VCaP (cell line): Measurements from ENCODE around the gene KIF26A.

ENCODE experiments used
- H3K27ac ChIP-seq: fragments of 450-650 bp; 2 replicates; pipeline ENCODE4 v1.5.1; 2017
- TF ChIP-seq, protein P1 (sequence below): fragments of 450-650 bp; conservative IDR thresholded peaks from 2 replicates; pipeline ENCODE4 v1.5.1; 2017; ENCODE audit warnings: mild to moderate bottlenecking, moderate library complexity

The KIF26A gene

DNA sequence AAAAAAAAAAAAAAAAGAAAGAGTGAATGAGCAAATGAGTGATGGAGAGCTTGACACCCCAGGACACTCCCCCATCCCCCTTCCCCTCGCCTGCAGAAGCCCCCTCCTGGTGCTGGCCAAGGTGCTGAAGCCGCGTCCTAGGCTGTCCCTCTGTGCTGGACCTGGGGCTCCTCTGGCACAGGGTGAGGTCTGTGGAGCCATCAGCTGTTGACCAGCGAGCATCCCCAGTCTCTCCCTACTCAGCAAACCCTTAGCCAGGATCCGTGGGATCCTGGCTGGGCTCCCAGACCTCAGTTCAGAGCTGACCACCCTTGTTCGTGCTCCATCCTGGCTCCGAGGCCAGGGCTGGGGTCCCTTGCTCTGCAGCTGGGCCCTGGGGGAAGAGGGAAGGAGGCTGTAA is 5.4 kb upstream of the KIF26A start:
- TF ChIP-seq, protein P1, sequence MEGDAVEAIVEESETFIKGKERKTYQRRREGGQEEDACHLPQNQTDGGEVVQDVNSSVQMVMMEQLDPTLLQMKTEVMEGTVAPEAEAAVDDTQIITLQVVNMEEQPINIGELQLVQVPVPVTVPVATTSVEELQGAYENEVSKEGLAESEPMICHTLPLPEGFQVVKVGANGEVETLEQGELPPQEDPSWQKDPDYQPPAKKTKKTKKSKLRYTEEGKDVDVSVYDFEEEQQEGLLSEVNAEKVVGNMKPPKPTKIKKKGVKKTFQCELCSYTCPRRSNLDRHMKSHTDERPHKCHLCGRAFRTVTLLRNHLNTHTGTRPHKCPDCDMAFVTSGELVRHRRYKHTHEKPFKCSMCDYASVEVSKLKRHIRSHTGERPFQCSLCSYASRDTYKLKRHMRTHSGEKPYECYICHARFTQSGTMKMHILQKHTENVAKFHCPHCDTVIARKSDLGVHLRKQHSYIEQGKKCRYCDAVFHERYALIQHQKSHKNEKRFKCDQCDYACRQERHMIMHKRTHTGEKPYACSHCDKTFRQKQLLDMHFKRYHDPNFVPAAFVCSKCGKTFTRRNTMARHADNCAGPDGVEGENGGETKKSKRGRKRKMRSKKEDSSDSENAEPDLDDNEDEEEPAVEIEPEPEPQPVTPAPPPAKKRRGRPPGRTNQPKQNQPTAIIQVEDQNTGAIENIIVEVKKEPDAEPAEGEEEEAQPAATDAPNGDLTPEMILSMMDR: no peak
- no peak overlapping the region for H3K27ac ChIP-seq

DNA sequence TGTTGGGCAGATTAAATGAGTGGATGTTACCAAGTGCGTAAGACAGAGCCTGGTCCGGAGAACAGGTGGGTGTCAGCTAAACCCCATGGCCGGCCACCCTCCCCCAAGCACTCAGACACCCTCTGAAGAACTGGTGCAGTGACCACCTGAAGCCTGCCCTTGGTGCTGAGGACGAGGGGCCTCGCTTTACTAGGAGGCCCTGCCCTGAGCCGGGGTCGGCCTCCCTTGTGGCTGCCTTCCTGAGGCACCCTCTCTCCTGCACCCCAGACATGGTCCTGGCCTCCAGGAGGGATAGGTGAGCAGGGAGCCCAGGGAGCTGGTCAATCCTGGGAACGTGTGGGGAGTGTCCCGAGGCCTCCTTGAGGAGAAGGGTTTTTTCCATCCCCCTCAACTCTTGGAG is 4.9 kb upstream of the KIF26A start:
- no peak overlapping the region for H3K27ac ChIP-seq
- TF ChIP-seq, protein P1: no peak

DNA sequence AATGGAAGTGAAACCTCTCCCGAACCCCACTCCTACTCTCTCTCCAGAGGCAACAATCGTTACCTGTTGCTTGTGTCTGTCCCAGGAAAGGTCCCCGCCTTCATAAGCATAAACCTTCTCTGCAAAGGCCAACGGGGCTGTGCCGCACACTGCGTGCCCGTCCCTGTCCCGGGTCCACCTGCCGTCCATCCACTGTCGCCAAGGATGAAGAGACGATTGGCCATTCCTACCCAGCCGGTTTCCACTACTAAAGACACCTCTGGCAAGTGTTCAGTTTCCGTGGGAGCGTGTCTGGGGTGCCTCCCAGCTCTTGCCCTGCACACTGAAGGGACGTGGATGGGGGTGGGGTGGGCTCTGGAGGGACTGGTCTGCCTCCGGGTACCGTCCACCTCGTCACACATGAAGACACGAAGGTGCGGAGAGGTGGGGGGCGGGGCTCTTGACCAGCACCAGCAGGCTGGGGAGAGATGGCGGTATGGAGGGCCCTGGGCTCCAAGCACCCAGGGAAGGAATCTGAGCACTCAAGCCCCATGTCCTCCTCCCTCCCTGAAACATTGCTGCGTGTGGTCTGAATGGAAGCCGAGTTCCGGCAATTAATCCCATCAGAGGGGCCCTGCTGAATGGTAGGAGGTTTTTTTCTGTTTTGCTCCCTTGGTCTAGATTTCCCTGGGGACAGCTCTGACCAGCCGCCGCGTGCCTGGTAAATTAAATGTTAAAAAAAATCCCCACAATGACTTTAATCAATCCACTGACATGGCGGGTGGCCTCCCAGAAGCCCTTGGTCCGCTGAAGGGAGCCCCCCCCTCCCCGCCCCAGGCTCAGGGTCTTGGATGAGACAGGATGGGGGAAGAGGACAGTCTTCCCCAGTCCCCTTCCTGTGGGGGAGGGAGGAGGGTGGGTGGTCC is 4.1 kb upstream of the KIF26A start:
- TF ChIP-seq, protein P1: no peak
- H3K27ac ChIP-seq: no peak overlapping the region

DNA sequence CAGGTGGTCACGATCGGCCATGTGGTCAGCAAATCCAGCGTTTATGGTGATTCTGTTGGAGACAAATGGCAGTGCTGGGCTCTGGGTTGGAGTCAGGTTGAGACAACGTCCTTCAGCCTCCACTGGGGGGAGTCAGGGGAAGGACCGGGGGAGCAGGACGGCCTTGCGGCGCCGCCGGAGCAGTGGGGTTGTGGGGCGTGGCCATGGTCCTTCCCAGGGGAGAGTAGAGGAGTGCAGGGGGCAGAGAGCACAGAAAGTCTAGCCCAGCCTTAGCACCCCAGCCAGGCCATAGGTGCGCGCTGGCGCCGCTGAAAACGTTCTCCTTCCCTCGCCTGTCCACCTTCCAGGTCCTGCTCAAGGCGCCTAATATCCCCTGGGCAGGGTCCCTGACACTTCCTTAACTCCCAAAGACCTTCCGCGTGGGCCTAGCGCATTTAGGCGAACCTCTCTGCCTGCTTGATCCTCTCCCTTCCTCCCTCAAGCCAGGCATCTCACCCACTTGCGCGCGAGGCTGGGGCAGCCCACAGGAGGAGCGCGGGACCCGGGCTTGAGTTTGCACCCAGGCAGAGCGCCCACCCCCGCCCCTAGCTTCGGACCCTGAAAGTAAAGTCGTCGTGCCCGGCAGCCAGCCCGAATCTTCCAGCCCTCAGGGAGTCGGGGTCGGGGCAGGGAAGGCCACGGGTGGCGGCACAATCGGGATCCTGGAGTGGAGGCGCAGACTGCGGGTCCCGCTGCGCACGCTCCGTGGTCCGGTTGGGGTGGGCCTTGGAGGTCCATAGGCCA is 3.1 kb upstream of the KIF26A start:
- H3K27ac ChIP-seq: no peak overlapping the region
- TF ChIP-seq, protein P1: peak; percentile 53

DNA sequence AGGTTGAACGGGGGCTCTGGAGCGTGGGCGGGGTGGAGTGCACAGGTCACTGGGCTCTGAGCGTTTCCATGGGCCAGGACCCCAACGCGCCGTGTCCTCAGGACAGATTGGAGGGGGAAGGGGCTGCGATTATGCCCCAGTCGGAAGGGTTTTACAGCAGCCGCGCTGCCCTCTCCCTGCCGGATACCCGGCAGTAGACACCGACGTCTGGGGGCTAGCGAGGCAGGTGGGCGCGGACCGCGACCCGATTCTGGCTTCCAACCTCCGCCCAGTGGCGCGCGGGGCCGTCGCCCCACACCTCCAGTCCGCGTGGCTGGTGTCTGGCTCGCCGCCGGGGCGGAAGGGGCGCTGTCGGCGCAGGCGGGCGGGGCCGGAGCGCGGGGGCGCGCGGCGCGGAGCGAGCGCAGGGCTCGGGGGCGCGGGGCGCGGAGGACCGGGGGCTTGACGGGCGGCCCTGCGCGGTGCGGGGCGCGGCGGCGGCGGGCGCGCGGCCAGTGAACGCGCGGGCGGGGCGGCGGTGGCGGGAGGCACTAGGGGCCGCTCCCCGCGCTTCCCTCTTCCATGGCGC is 2.4 kb upstream of the KIF26A start:
- no peak overlapping the region for H3K27ac ChIP-seq
- TF ChIP-seq, protein P1: peak; percentile 41

DNA sequence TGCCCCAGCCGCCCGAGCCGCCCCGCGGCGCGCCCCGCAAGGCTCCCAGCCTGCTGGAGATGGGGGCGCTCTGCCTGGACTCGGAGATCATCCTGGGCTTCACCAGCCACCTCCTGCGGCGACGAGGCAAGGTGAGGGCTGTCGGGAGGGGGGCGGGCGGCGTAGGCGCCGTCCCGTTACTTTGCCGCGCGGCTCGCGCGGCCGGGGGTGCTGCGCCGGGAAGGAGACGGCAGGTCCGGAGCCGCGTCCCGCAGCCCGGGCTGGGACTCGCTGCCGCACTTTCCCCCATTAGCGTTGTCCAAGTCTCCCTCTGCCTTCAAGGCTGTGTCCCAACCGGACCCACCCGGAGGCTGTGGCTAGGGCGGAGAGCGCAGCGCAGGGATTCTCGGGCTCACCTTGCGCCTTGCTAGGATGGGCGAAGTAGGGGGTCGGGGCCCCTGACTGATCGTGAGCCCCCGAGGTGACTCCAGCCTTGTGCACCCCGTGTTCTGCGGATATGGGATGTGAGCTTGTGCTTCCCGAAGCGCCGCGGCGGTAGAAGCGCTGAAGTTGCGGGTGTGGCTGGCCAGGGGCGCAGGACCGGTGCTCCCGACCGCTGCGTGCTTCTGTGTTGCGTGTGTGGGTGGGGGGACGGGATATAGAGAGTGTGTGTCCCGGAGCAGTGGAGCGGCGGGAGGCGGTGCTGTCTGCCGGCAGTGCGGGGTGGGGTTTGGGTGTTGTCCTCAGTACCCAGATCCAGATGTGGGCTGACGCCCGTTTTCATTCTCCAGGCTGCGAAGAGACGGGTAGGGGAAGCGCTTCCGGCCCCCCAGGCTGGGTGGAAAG is 1.7 kb upstream of the KIF26A start:
- H3K27ac ChIP-seq: no peak overlapping the region
- TF ChIP-seq, protein P1: no peak
